NCI-H2227 treated with DMSO at 0.1 percent for 48 hours (cell line): ENCODE results near the gene MED25.
A peak's percentile ranks its signal among the peaks of the same experiment; 100 is the strongest.

Source experiments
- DNase-seq: peaks from one replicate; lab custom pipeline; 2025; lab: John Stamatoyannopoulos, UW

Gene MED25

DNA sequence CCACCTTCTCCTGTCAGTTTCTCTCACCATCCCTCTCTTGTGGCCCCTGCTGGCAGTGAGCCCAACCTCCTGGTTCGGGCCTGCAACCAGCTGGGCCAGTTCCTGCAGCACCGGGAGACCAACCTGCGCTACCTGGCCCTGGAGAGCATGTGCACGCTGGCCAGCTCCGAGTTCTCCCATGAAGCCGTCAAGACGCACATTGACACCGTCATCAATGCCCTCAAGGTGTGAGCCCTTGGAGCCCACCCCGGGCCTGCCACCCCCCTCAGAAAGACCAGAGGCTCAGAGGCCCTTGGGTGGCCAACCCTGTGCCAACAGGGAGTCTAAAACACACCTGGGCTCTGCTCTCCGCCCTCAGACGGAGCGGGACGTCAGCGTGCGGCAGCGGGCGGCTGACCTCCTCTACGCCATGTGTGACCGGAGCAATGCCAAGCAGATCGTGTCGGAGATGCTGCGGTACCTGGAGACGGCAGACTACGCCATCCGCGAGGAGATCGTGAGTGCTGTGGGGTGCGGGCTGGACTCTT, 18.8 kb upstream of the MED25 start:
- no peak for DNase-seq

DNA sequence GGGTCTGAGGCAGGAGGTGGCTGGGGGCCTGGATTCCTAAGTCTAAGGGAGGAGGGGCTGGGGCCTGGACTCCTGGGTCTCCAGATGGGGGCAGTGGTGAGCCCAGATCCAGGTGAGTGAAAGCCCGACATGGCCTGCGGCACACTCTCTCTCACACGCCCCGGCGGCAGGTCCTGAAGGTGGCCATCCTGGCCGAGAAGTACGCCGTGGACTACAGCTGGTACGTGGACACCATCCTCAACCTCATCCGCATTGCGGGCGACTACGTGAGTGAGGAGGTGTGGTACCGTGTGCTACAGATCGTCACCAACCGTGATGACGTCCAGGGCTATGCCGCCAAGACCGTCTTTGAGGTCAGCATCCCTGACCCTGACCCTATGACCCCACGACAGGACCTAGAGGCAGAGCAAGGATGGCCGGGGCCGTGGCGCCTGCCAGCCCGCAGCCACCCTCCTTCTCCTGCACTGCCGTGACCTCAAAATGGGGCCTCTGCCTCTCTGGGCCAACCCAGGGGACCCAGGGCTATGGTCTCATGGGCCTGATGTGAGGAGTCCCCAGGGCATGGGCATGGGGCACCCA, 18.2 kb upstream of the MED25 start:
- no peak for DNase-seq

DNA sequence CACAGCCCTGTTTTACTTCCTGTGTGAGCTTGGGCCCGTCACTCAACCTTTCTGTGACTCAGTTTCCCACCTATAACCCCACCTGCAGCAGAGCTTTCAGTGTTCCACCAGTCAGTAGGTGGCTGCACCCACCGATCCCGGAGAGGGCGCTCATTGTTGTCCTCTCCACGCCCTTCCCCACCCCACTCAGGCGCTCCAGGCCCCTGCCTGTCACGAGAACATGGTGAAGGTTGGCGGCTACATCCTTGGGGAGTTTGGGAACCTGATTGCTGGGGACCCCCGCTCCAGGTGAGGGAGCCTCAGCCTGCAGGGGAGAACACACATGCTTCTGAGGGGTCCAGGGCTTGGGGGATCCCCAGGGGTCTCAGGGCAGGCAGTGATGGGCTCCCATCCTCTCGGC, 17.3 kb upstream of the MED25 start:
- DNase-seq = no peak

DNA sequence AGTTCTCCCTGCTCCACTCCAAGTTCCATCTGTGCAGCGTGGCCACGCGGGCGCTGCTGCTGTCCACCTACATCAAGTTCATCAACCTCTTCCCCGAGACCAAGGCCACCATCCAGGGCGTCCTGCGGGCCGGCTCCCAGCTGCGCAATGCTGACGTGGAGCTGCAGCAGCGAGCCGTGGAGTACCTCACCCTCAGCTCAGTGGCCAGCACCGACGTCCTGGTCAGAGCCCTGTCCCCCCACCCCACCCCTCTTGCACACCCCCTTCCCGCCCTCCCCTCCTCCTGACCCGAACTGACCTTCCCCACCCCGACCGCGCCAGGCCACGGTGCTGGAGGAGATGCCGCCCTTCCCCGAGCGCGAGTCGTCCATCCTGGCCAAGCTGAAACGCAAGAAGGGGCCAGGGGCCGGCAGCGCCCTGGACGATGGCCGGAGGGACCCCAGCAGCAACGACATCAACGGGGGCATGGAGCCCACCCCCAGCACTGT, 16.6 kb upstream of the MED25 start:
- no peak for DNase-seq

DNA sequence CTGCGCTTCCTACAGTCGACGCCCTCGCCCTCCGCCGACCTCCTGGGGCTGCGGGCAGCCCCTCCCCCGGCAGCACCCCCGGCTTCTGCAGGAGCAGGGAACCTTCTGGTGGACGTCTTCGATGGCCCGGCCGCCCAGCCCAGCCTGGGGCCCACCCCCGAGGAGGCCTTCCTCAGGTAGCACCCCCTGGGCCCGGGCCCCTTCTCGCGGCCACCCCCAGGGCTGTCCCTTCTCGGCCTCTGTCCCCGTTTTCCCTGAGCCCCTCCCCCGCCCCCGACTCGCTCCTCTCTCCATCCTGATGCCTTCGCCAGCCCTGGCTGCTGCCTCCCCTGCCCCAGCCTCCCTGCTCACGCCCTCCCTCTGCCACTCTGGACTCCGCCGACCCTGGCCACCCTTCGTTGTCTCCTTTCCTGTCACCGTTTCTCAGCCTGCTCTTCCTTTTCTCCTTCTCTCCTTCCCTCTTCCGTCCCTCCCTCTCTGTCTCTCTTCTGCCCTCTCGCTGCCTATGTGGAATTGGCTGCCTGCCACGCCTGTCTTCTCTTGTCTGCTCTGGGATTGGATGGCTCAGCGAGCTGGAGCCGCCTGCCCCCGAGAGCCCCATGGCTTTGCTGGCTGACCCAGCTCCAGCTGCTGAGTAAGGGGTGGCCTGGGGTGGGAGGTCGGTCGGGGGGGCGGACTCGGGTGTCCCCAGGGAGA, 16.0 kb upstream of the MED25 start:
- peak; percentile 63 for DNase-seq

DNA sequence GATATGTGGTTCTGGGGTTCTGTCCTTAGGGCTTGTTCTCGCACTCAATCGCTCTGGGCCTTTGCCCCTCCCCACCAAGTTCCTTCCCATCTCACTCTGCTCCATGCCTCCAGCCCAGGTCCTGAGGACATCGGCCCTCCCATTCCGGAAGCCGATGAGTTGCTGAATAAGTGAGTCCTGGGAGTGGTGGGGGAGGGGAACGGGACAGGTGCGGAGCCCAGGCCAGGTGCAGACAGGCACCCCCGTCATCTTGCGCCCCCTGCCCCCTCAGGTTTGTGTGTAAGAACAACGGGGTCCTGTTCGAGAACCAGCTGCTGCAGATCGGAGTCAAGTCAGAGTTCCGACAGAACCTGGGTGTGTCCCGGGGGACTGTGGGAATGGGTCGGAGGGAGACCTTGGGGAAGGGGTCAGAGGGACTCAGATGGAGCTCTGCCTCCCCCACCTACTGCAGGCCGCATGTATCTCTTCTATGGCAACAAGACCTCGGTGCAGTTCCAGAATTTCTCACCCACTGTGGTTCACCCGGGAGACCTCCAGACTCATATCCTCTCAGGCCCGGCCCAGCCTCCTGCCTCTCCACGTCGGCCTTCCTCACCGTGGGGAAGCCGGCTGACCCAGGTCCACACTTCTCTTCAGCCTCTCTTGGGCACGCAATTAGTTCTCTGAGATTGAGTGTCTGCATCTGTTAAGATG, 15.1 kb upstream of the MED25 start:
- DNase-seq = no peak

DNA sequence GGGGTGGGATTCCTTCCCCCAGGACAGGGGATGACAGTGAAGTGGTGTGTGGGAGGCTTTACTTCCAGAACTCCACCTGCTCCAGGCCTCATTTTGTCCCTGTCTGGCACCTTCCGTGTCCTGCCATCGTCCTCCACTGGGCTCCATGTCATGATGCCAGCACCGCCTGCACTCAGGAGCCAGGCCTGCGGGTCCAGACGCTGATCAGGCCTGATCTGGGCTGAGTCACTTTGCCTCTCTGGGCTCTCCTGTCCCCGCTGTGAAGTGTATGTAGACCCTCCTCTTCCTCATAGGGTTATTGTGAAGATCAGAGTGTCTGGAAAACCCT, 14.6 kb upstream of the MED25 start:
- no peak for DNase-seq

DNA sequence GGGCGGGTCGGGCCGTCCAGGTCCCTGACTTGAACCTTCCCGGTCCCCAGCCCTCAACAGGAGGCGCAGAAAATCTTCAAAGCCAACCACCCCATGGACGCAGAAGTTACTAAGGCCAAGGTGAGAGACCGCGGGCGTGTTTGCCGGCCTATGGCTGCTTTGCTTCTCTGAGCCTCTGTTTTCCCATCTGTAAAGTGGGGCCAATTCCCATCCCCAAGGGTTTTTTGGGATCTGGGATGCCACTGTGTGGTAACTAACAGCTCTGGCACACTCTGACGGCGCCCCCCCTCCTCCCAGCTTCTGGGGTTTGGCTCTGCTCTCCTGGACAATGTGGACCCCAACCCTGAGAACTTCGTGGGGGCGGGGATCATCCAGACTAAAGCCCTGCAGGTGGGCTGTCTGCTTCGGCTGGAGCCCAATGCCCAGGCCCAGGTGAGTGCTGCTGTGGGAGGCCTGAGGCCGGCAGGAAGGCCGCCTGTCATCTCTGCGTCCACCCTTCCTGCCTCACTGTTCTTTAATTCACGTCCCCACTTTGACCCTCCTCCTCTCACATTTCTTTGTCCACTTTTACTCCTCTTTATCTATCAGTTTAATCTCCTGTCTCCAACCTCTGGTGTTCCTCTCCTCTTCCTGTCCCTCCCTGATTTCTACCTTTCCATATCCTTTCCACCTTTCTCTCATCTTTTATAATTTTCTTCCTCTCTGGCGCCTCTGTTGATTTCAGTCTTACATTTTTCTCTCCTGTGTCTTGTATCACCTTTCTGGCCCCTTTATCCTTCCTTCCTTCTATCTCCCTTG, 12.1 kb upstream of the MED25 start:
- no peak for DNase-seq

DNA sequence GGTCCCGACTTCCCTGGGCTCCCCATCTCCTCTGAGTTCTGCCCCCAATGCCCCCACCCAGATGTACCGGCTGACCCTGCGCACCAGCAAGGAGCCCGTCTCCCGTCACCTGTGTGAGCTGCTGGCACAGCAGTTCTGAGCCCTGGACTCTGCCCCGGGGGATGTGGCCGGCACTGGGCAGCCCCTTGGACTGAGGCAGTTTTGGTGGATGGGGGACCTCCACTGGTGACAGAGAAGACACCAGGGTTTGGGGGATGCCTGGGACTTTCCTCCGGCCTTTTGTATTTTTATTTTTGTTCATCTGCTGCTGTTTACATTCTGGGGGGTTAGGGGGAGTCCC, 11.5 kb upstream of the MED25 start:
- no peak for DNase-seq

DNA sequence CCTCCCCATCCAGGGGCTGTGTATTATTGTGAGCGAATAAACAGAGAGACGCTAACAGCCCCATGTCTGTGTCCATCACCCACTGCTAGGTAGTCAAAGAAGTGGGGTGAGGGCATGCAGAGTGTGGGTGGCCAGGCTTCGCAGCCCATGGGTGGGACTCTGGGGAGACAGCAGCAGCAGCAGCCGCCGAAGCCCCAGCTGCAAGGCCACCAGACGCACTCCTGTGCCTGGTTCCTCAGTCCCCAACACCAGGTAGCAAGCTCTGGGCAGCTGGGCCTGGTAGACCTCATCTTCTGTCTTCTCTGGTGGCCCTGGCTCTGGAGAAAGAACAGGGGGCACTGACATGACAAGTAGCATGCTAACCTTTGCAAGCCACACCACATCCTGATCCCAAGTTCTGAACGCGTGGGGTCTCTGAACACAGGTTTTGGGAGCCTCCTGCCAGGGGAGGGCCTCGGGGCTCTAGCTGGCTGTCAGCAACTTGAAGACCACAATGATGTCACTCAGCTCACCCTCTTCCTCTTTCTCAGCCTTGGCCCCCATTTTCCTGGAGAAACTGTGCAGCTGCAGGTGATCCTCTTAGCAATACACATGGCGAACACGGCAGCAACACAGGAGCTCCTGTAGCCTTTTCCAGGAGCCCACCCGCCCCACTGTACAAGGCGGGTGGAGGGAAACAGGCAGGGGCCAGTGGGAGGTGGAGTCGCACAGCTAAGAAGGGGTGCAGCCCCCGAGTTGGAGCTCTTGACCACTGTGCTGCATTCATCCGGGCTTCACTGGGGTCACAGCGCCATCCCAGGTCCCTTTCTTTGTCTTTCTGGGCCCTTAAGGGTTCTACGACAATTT, 10.8 kb upstream of the MED25 start:
- no peak for DNase-seq

DNA sequence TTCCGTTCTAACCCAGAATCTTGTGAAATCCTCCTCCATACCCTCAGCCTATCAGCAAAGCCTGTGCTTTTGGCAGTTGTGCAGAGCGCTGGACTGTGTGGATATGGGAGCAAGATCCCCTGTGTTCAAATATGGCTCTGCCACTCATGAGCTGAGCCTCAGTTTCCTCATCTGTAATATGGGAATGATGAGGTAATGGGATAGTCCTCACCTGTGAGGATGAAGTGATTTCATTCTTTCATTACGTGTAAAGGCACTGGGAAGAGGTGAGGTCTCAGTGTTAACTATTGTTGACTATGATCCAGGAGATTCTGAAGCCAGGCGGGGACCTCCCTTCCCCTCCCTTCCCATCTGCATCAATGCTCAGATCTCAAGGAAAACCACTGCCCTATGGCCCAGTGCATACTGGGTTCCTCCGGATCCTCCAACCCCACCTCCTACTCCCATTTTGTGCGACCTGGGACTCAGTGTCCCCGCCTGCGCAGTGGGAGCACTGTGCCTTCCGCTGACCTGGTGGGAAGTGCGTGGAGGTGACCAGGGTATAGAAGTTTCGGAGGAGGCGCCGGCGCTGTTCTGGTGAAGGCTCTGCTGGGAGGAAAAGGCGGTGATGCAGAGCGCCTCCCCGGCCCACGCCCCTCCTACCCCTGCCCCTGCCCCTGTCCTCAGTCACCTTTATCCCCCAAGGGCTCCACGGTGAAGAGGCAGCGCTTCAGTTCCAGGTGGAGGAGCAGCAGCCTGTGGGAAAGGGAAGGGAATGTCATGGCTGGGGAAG, 10.0 kb upstream of the MED25 start:
- no peak for DNase-seq

DNA sequence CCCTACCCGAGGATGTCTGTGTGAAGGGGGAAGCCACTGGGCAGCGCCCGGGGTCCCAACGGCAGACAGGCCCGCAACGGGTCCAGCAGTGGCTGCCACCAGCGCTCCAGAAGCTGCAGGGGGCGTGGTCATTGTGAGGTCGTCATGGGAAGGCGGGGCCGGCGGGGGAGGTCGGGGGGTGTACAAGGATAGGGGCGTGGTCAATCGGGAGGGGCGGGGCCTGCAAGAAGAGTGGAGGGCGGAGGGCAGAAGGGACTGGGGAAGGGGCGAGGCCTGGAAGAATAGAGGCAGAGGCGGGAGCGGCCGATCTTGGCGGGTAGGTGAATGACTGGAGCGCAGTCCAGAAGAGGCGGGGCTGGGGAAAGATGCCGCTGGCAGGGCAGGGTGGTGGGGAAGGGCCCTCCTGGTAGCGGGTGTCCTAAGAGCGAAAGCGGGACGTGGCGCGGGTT, 9.4 kb upstream of the MED25 start:
- DNase-seq = no peak

DNA sequence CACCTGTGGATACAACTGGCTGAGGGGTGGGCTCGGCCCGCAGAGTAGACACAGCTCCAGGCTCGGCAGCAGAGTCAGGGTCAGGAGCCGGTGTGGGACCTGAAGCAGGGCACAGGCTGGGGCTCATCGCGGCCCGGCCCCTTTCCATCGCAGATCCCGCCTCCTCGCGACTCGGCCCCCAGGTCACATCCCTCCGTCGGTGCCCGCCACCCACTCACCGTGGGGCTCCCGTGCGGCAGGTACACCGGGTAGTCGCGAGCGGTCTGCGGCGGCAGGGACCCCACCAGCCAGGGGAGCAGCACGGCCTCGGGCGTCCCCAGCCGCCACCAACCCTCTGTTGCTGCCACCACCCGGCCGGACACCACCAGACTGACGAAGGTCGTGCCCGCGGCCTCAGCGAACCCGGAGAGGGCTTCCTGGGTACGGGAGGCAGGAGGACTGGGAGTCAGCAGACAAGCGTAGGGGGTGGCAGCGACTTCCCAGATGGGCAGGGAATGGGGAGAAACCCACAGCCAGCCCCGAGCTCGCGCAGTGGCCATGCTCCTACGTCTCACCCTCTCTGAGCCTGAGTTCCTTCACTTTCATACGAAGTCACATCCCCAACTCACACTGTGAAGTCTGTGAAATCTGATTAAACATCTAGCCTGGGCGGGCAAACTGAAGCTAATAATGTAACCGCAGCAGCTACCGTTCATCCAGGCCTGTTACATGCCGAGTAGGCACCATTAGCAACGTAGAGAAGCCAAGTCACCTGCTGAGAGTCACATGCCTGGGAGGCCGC, 8.7 kb upstream of the MED25 start:
- DNase-seq = no peak

DNA sequence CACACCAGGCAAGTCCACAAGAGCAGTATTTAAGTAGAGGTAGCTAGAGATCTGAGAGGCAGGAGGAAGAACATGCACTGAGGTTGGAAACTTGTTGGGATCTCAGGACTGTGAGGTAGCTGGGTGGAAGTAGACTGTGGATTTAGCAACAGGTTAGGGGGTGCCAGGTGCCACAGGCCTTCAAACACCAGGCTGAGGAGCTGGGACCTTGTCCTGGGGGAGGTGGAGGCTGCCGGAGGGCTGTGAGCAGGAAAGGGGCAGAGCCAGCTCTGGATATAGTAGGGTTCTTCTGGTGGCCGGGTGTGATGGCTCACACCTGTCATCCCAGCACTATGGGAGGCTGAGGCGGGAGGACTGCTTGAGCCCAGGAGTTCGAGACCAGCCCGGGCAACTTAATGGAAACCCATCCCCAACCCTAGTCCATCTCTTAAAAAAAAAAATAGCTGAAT, 8.1 kb upstream of the MED25 start:
- peak; percentile 6 for DNase-seq

DNA sequence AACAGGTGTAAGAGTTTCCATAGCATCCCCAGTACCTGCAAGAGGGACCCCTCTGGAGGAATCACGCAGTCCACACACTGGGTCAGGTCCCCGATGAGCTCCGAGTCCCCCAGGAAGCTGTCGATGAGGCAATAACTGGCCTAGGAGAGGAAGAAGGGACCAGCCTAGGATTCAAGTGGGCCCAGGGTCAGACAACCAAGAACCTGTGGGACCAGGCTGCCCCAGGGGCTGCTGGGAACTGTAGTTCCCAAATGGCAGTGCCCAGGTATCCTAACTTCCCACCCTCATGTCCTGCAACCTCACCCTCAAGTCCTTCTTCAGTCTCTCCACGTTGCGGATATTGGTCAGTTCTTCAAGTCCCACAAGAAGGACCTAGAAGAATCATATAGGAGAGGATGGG, 6.8 kb upstream of the MED25 start:
- no peak for DNase-seq

DNA sequence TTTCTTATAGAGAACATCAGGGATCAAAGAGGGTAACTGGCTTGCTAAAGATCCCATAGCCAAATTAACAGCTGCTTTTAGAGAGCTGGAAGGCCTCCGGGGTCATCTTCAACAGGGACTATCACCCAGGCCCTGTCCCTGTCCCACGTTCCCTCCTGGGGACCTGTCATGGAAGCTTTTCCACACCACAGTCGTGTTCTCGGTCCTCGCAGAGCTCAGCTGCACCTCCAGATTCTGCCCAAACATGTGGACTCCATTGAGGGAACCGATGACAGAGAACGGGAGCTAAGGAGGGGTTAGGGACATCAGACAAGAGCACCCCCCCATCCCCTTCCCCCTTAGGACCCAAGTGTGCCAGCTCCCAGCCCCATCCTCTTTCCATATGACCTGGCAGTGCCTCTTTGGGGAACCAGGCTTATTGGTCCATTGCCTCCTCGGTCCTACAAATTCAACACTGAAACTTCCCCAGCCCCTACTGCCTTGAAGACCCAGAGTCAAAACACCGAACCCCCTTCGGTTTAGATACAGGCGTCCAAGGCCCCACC, 5.6 kb upstream of the MED25 start:
- no peak for DNase-seq

DNA sequence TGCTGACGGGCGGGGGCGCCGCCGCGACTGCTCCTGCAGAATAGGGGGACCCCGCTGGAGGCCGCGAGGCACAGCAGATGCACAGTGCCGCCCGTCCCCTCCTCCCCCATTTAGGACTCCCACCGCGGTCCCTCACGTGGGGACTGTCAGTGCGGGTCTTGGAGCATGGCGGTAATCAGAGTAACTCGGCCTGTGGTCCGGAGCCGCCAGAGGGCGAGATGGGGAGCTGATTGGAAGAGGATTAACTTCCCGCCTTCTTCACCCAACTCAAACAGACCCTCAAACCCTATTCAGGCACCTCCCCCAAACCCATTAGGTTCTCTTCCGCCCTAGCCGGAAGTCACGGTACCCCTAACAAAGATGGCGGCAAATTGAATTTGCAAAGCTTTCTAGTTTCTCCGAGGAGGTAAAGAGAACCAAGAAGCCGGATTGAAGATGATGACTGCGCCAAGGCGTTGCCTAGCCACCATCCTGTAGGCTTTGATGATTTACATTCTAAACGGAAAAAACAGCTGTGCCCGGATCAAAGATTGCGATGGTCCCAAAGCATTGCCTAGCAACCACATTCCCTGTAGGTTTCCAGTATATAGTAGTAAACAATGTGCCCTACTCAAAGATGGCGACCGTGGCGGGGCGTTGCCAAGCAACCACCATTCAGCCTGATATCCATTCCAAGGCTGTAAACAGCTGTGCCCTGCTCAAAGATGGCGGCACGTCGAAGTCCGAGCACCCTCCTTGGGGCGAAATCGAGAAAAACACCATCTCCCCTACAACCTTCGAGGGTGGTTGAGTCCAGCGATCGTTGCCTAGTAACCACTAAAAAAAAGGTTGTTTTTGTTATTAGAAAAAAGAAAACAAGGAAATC, 4.9 kb upstream of the MED25 start, which contains the start of gene FUZ:
FUZ (minus strand) TSS at position 296 of the 865 bp plus-strand sequence; CDS start at position 110, 186 bp downstream.
- DNase-seq = peak; percentile 96

DNA sequence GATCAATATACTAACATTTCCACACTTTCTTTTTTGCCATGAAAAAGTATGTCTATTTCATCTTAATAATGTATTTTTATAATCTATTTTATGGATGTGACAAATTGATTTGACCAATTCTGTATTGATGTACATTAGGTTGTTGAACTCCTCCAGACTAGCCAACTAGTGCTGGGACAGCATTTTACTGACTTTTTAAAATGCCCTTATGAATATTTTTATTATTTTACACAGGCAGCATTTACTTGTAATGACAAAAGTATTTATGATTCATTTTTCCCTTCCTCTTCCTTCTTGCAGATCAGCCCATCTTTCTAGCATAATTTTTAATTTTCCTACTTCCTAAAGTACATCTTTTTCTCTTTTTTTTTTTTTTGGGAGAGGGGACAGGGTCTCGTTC, 4.1 kb upstream of the MED25 start:
- no peak for DNase-seq
